Spinal cord (tissue), 10 donors: Measurements from ENCODE around the gene RAB11B. TPM values are rescaled to one million over a fixed set of nuclear protein-coding genes. Genes with fewer than 3 reads are reported as not detected.
"Not testable (repeated sequence)": the region's sequence is repeated elsewhere in the genome, so short reads cannot be mapped to it uniquely, and the experiment has no call there.

ENCODE experiments used
- DNase-seq, 6 donors: peaks; one replicate each; pipeline versions ENCODE4 v3.0.0 to v3.0.0-alpha.2; 2013 to 2015; ENCODE audit warnings: low spot score in 6 of 6, low read depth in 4 of 6
- H3K27ac ChIP-seq: one replicate; pipeline ENCODE4 v1.5.1; 2013; ENCODE audit warnings: low read depth, low read length, control low read depth
- H3K27me3 ChIP-seq: one replicate; pipeline ENCODE4 v1.6.1; 2013; ENCODE audit warnings: low read length; ENCODE audit not compliant: control insufficient read depth, insufficient read depth
- H3K36me3 ChIP-seq: one replicate; pipeline ENCODE4 v1.6.1; 2013; ENCODE audit warnings: low read length; ENCODE audit not compliant: control insufficient read depth, insufficient read depth
- H3K4me1 ChIP-seq: one replicate; pipeline ENCODE4 v1.6.1; 2013; ENCODE audit warnings: low read length; ENCODE audit not compliant: control insufficient read depth, insufficient read depth
- H3K4me3 ChIP-seq: one replicate; pipeline ENCODE4 v1.5.1; 2013; ENCODE audit warnings: low read depth, low read length, control low read depth
- H3K9me3 ChIP-seq: one replicate; pipeline ENCODE4 v1.6.1; 2013; ENCODE audit warnings: low read length; ENCODE audit not compliant: control insufficient read depth, insufficient read depth
- WGBS: methylation state at CpG from one replicate; pipeline ENCODE4 v1.1.5; 2013; ENCODE audit warnings: missing lambda C conversion rate; ENCODE audit not compliant: insufficient coverage; 5-methylcytosine and 5-hydroxymethylcytosine counted together
- polyA plus RNA-seq, 2 donors: library from polyadenylated mRNA; unstranded; fragments of 120-200 nt; gene quantifications; one replicate each; pipeline ENCODE4 v1.2.1, GENCODE V29; 2013; ENCODE audit not compliant: insufficient read length in 2 of 2
- total RNA-seq, 2 donors: library from RNA; depleted of rRNA in 1 of 2; stranded (reverse); fragments of 120-200 nt in 1 of 2; fragments of >200 nt in 1 of 2; gene quantifications; one replicate each; pipeline versions ENCODE4 v1.2.3 to v1.2.4, GENCODE V29; 2013 to 2014
- donor health status: healthy.

Gene RAB11B
- total and polyA plus RNA-seq, 4 donors = 34.1 to 318 (median 240) TPM

GRCh38 chr19:8399681-8400188 is 9.6 kb downstream of the RAB11B start:
- Histone ChIP-seq H3K4me1 (peaks cover 36% of the 10 kb centered on the region), H3K27me3 (no peaks in the 10 kb centered on the region), H3K4me3 (no peak overlapping the region), H3K9me3 (no peaks in the 10 kb centered on the region), H3K36me3 (peaks cover 89% of the 10 kb centered on the region), H3K27ac (no peak overlapping the region)
- WGBS = 93% methylated on average over 30 of the region's 34 CpGs
- no peak for DNase-seq

GRCh38 chr19:8401981-8402411 is 11.8 kb downstream of the RAB11B start:
- peaks cover 16% of the 10 kb centered on the region for H3K4me1 ChIP-seq
- H3K27ac ChIP-seq = no peak overlapping the region
- H3K27me3 ChIP-seq = no peaks in the 10 kb centered on the region
- no peak for DNase-seq
- H3K4me3 ChIP-seq = no peak overlapping the region
- 97% methylated on average over 21 of the region's 21 CpGs for WGBS
- no peaks in the 10 kb centered on the region for H3K9me3 ChIP-seq
- H3K36me3 ChIP-seq = peaks cover 80% of the 10 kb centered on the region

GRCh38 chr19:8403098-8403819 is 13.1 kb downstream of the RAB11B start:
- no peak for DNase-seq
- no peaks in the 10 kb centered on the region for H3K9me3 ChIP-seq
- H3K4me3 ChIP-seq = no peak overlapping the region
- H3K27ac ChIP-seq = no peak overlapping the region
- peaks cover 3% of the 10 kb centered on the region for H3K4me1 ChIP-seq
- H3K36me3 ChIP-seq = peaks cover 69% of the 10 kb centered on the region
- no peaks in the 10 kb centered on the region for H3K27me3 ChIP-seq
- 93% methylated on average over 43 of the region's 44 CpGs for WGBS

GRCh38 chr19:8403820-8404109 is 13.6 kb downstream of the RAB11B start:
- no peak for DNase-seq
- Histone ChIP-seq H3K36me3 (peaks cover 64% of the 10 kb centered on the region), H3K27ac (no peak overlapping the region), H3K4me3 (no peak overlapping the region), H3K4me1 (no peaks in the 10 kb centered on the region), H3K27me3 (no peaks in the 10 kb centered on the region), H3K9me3 (no peaks in the 10 kb centered on the region)
- WGBS = 85% methylated on average over 22 of the region's 24 CpGs

GRCh38 chr19:8404391-8405151 is 14.4 kb downstream of the RAB11B start:
- Histone ChIP-seq H3K9me3 (no peaks in the 10 kb centered on the region), H3K4me3 (no peak overlapping the region), H3K27me3 (no peaks in the 10 kb centered on the region), H3K36me3 (peaks cover 58% of the 10 kb centered on the region), H3K27ac (no peak overlapping the region), H3K4me1 (no peaks in the 10 kb centered on the region)
- WGBS = 87% methylated on average over 15 of the region's 18 CpGs
- no peak for DNase-seq

DNA sequence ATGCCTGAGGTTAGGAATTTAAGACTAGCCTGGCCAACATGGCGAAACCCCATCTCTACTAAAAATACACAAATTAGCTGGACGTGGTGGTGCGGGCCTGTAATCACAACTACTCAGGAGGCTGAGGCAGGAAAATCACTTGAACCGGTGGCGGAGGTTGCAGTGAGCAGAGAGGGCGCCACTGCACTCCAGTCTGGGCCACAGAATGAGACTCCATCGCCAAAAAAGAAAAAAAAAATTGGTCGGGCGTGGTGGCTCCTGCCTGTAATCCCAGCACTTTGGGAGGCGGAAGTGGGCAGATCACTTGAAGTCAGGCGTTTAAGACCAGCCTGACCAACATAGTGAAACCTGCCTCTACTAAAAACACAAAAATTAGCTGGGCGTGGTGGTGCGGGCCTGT is 20.6 kb downstream of the RAB11B start:
- DNase-seq, H3K9me3 ChIP-seq, H3K4me3 ChIP-seq, H3K27me3 ChIP-seq, H3K27ac ChIP-seq, H3K36me3 ChIP-seq: not testable (repeated sequence)
- WGBS = 88% methylated on average over 13 of the region's 13 CpGs
- peaks cover 19% of the 10 kb centered on the region for H3K4me1 ChIP-seq

GRCh38 chr19:8412783-8413628 is 22.8 kb downstream of the RAB11B start, which contains the start of gene MARCHF2:
Gene MARCHF2, plus strand, starts transcription at chr19:8413305. Its CDS starts 8,536 bp downstream, at chr19:8421841.
- peak within 1 kb of the TSS; percentile 38 for H3K4me3 ChIP-seq
- no peaks in the 10 kb centered on the region for H3K27me3 ChIP-seq
- peaks cover 20% of the 10 kb centered on the region for H3K4me1 ChIP-seq
- no peaks in the 10 kb centered on the region for H3K9me3 ChIP-seq
- peaks cover 1% of the 10 kb centered on the region for H3K36me3 ChIP-seq
- 4% methylated on average over 85 of the region's 89 CpGs for WGBS
- H3K27ac ChIP-seq = no peak within 1 kb of the TSS
- DNase-seq = peak; percentile 80 to 98 (median 92)

GRCh38 chr19:8413629-8413995 is 23.5 kb downstream of the RAB11B start:
- Histone ChIP-seq H3K9me3 (no peaks in the 10 kb centered on the region), H3K4me3 (peak overlapping the region; percentile 38), H3K27ac (no peak overlapping the region), H3K27me3 (no peaks in the 10 kb centered on the region), H3K36me3 (peaks cover 5% of the 10 kb centered on the region), H3K4me1 (peaks cover 20% of the 10 kb centered on the region)
- peak in 1 of 6 donors; percentile 9 for DNase-seq
- no CpG with 5 or more reads among the region's 3 CpGs for whole genome bisulfite sequencing

DNA sequence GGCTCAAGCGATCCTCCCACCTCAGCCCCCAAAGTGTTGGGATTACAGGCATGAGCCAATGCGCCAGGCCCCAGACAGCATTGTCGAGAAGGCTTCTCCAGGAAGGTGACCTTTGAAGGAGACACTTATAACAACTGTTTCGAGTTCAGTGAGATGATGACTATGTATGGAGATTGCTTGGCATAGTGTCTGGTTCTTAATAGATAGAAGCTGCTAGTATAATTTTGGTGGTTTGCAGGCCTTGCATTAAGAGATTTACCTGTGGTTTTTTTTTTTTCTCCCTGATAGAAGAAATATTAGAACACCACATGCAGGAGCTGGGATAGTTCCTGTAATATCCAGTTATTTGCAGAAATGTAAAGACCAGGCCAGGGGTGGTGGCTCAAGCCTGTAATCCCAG is 26.6 kb downstream of the RAB11B start:
- WGBS = 67% methylated on average over 3 of the region's 4 CpGs
- Histone ChIP-seq H3K27ac (no peak overlapping the region), H3K27me3 (no peaks in the 10 kb centered on the region), H3K4me3 (no peak overlapping the region), H3K9me3 (no peaks in the 10 kb centered on the region), H3K4me1 (peaks cover 20% of the 10 kb centered on the region), H3K36me3 (peaks cover 12% of the 10 kb centered on the region)
- DNase-seq = no peak
